K562 (cell line): Measurements from ENCODE around the gene AMIGO3.

Source experiments
- POLR2A ChIP-seq: fragments of 450-650 bp; conservative IDR thresholded peaks from 2 replicates; pipeline ENCODE4 v1.6.1; 2016
- POLR2AphosphoS5 ChIP-seq: IDR thresholded peaks from 2 replicates; pipeline ENCODE4 v1.6.1; 2011; ENCODE audit warnings: mild to moderate bottlenecking, low read depth, low read length, moderate library complexity; ENCODE audit not compliant: control insufficient read depth, insufficient read depth

- TF ChIP-seq POLR2AphosphoS5: no peak
- no peak for TF ChIP-seq POLR2A
Measured at GRCh38 chr3:49704629-49705028, 14.9 kb downstream of the AMIGO3 start.
